BE2C (cell line): ENCODE measurements around the gene PDPN.

Experiments used
- DNase-seq: peaks from one replicate; pipeline ENCODE4 v3.0.0-alpha.2; 2020
- H3K27me3 ChIP-seq: fragments of 250-450 bp; sonication (Bioruptor Pico); 2 replicates; pipeline ENCODE4 v1.5.1; 2020; ENCODE audit warnings: mild to moderate bottlenecking
- H3K36me3 ChIP-seq: fragments of 250-450 bp; sonication (Bioruptor Pico); 2 replicates; pipeline ENCODE4 v1.5.1; 2020; ENCODE audit warnings: mild to moderate bottlenecking
- H3K4me1 ChIP-seq: fragments of 250-450 bp; sonication (Bioruptor Pico); 2 replicates; pipeline ENCODE4 v1.5.1; 2020
- H3K4me3 ChIP-seq: 2 replicates; pipeline ENCODE4 v1.5.1; 2011; ENCODE audit warnings: low read depth, low read length
- H3K9me3 ChIP-seq: fragments of 250-450 bp; sonication (Bioruptor Pico); 2 replicates; pipeline ENCODE4 v1.5.1; 2020
- TF ChIP-seq, protein P1 (sequence below): IDR thresholded peaks from 2 replicates; pipeline ENCODE4 v1.5.1; 2012; ENCODE audit warnings: mild to moderate bottlenecking, low read depth, low read length

Gene PDPN

DNA sequence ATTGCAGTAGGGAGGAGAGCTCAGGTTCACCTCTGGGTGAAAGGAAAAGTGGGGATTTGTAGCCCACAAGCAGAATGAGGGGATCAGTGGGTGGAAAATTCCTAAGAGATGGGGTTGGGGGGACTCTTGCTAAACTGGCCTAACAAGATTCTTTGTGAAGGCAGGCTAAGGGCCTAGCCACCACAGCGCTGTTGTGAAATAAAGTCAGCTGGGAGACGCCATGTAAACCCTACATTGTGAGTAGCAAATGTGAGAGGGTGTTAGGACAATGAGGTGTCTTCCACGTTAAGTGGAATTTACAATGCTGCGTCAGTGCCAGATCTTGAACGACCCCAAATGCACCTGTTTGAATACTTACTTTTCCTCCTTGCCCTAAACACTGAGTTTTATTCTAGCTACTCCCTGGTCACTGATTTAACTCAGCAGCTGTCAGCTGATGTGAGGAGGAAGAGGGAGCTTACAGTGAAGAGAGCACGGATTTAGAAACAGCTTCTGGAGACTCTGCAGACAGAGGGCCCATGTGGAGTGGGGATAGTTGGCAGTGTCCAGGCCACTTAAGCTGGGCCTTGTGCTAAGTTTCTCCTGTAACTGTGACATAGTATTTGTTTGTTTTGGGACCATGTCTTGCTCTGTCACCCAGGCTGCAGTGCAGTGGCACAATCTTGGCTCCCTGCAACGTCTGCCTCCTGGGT is 17.3 kb downstream of the PDPN start:
- no peaks in the 10 kb centered on the region for H3K27me3 ChIP-seq
- no peak for DNase-seq

DNA sequence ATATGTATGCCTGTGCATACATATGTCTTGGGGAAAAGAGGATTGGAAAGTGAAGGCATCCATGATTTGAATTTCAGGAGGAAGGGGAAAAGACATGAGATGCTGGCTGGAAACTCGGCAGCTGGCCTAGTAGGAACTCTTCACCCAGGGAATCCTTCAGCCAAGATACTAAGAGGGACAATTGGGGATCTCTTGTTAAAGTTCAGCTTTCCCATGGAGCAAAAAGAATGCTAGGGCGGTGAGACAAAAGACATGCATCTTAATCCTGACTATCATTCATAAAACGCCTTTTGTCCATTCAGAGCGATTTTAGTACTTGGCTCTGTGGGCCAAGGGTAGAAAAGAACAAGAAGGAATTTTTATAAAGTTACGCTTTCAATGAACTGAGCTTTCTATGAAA is 20.5 kb downstream of the PDPN start:
- H3K9me3 ChIP-seq: no peaks in the 10 kb centered on the region
- no peaks in the 10 kb centered on the region for H3K27me3 ChIP-seq
- DNase-seq: no peak
- no peaks in the 10 kb centered on the region for H3K4me1 ChIP-seq
- no peaks in the 10 kb centered on the region for H3K36me3 ChIP-seq
- TF ChIP-seq, protein P1, sequence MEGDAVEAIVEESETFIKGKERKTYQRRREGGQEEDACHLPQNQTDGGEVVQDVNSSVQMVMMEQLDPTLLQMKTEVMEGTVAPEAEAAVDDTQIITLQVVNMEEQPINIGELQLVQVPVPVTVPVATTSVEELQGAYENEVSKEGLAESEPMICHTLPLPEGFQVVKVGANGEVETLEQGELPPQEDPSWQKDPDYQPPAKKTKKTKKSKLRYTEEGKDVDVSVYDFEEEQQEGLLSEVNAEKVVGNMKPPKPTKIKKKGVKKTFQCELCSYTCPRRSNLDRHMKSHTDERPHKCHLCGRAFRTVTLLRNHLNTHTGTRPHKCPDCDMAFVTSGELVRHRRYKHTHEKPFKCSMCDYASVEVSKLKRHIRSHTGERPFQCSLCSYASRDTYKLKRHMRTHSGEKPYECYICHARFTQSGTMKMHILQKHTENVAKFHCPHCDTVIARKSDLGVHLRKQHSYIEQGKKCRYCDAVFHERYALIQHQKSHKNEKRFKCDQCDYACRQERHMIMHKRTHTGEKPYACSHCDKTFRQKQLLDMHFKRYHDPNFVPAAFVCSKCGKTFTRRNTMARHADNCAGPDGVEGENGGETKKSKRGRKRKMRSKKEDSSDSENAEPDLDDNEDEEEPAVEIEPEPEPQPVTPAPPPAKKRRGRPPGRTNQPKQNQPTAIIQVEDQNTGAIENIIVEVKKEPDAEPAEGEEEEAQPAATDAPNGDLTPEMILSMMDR: no peak
- H3K4me3 ChIP-seq: no peak overlapping the region

More for the DNA sequence above, 17.3 kb downstream of the PDPN start:
- TF ChIP-seq, protein P1: no peak
- H3K4me3 ChIP-seq: no peak overlapping the region
- no peaks in the 10 kb centered on the region for H3K9me3 ChIP-seq
- no peaks in the 10 kb centered on the region for H3K36me3 ChIP-seq
- H3K4me1 ChIP-seq: no peaks in the 10 kb centered on the region

DNA sequence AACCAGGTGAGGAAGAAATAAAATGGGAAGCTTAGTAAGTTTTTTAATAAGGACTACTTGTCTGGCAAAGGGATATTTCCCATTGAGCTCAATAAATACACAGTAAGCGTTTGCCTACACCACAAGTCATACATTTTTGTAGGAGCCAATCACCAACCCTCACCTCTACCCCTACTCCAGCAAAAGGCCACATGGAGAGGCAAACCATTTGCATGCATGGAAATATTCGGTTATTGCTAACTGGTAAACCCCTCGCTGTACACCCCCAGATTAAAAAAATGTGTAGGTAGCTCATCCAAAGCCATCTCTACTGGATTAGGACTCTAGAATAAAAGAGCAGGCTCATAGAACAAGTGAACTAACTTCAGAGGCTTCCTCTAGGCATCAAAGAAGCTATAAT is 21.1 kb downstream of the PDPN start:
- TF ChIP-seq, protein P1: no peak
- H3K4me3 ChIP-seq: no peak overlapping the region
- H3K36me3 ChIP-seq: no peaks in the 10 kb centered on the region
- no peak for DNase-seq
- H3K27me3 ChIP-seq: no peaks in the 10 kb centered on the region
- no peaks in the 10 kb centered on the region for H3K9me3 ChIP-seq
- no peaks in the 10 kb centered on the region for H3K4me1 ChIP-seq

DNA sequence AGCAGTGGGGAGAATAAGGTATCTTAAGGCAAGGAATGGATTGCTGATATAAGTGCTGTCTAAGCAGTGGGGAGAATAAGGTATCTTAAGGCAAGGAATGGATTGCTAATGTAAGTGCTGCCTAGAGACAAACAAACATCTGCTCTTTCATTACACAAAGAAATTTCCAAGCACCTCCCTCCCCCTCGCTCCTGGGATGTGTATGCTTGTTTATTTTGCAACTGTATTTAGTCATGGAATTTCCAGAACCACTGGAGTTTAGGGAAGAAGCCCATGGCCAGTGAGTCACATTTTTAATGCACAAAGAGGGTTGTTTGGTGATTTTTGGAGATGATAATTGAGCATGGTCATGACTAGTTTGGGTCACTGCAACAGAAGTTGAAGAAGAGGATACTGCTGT is 21.5 kb downstream of the PDPN start:
- no peak for DNase-seq
- no peaks in the 10 kb centered on the region for H3K36me3 ChIP-seq
- TF ChIP-seq, protein P1: no peak
- no peaks in the 10 kb centered on the region for H3K9me3 ChIP-seq
- no peak overlapping the region for H3K4me3 ChIP-seq
- H3K4me1 ChIP-seq: no peaks in the 10 kb centered on the region
- H3K27me3 ChIP-seq: no peaks in the 10 kb centered on the region

DNA sequence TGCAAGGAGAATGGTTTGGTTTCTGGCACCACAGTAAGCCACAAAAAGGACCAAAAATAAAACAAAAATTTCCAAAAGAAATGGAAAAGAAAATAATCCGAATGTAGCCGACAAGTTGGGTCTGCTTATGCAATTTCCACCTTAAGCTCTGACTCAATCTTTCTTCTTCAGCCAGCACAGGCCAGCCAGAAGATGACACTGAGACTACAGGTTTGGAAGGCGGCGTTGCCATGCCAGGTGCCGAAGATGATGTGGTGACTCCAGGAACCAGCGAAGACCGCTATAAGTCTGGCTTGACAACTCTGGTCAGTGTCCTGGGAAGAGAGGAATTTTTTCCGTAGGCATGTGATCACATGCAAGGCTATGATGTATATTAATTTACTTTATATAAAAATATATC is 23.4 kb downstream of the PDPN start:
- H3K9me3 ChIP-seq: no peaks in the 10 kb centered on the region
- no peaks in the 10 kb centered on the region for H3K36me3 ChIP-seq
- TF ChIP-seq, protein P1: no peak
- no peak overlapping the region for H3K4me3 ChIP-seq
- no peak for DNase-seq
- no peaks in the 10 kb centered on the region for H3K27me3 ChIP-seq
- H3K4me1 ChIP-seq: no peaks in the 10 kb centered on the region

DNA sequence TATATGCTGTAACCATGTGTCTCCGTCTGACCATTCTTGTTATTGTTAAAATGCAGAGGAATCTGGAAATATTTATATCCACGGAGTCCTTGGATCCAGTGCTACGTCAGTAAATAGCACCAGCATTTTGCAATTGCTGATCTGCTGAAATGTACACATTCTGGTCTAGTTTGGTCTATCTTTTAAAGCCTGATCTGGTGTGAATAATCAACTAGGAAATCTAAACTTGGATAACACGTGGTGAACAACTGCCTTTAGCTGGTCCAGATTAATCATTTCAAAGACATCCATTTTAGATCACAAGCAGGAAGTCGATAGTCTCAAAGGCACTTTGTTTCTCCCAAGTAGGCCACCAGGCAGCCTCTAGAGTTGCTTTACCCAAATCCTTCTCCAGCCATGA is 32.6 kb downstream of the PDPN start:
- Histone ChIP-seq H3K36me3 (no peaks in the 10 kb centered on the region), H3K4me1 (no peaks in the 10 kb centered on the region), H3K27me3 (no peaks in the 10 kb centered on the region), H3K9me3 (no peaks in the 10 kb centered on the region), H3K4me3 (no peak overlapping the region)
- TF ChIP-seq, protein P1: no peak
- no peak for DNase-seq
